ENCODE data around the gene ELFN1.

- no peak for TF ChIP-seq POLR2AphosphoS5 (IDR thresholded peaks at IDR 0.05; ENCODE audit: low read depth, low read length)
- no peak for TF ChIP-seq TAF1 (IDR thresholded peaks at IDR 0.05; ENCODE audit: borderline replicate concordance, low read depth, low read length)
- TF ChIP-seq POLR2A (IDR thresholded peaks at IDR 0.05; ENCODE audit: low read depth, low read length) = no peak
Measured at GRCh38 chr7:1693419-1693990, 23.4 kb downstream of the ELFN1 start.
